ENCODE data around the gene KCNQ1.

The KCNQ1 gene

GRCh38 chr11:2445746-2446551 lies 1.1 kb downstream of the KCNQ1 start:
- no peak for DNase-seq

GRCh38 chr11:2446590-2447252 lies 1.9 kb downstream of the KCNQ1 start:
- DNase-seq = no peak

GRCh38 chr11:2447253-2447950 lies 2.6 kb downstream of the KCNQ1 start:
- DNase-seq = no peak

GRCh38 chr11:2447951-2448650 lies 3.3 kb downstream of the KCNQ1 start:
- DNase-seq = no peak

GRCh38 chr11:2448661-2449547 lies 4.1 kb downstream of the KCNQ1 start:
- DNase-seq = no peak

- DNase-seq = no peak
Observed at GRCh38 chr11:2449548-2450320, 4.9 kb downstream of the KCNQ1 start.

GRCh38 chr11:2450321-2451041 lies 5.7 kb downstream of the KCNQ1 start:
- no peak for DNase-seq

GRCh38 chr11:2451336-2451735 lies 6.5 kb downstream of the KCNQ1 start:
- no peak for DNase-seq

GRCh38 chr11:2451916-2452315 lies 7.1 kb downstream of the KCNQ1 start:
- no peak for DNase-seq

- no peak for DNase-seq
Observed at GRCh38 chr11:2452321-2453012, 7.7 kb downstream of the KCNQ1 start.

- no peak for DNase-seq
Observed at GRCh38 chr11:2453436-2453835, 8.6 kb downstream of the KCNQ1 start.

GRCh38 chr11:2458321-2458720 lies 13.5 kb downstream of the KCNQ1 start:
- no peak for DNase-seq

GRCh38 chr11:2459016-2459725 lies 14.4 kb downstream of the KCNQ1 start:
- DNase-seq = no peak

GRCh38 chr11:2459796-2460531 lies 15.2 kb downstream of the KCNQ1 start:
- no peak for DNase-seq

- no peak for DNase-seq
Observed at GRCh38 chr11:2460540-2461252, 15.9 kb downstream of the KCNQ1 start.

- no peak for DNase-seq
Observed at GRCh38 chr11:2461253-2461955, 16.6 kb downstream of the KCNQ1 start.

GRCh38 chr11:2461956-2462542 lies 17.2 kb downstream of the KCNQ1 start:
- DNase-seq = no peak
